NCI-H2107 treated with DMSO at 0.1 percent for 48 hours (cell line): ENCODE results near the gene PPP1R12A.
"Not testable (repeated sequence)": the region's sequence is repeated elsewhere in the genome, so short reads cannot be mapped to it uniquely, and the experiment has no call there.

ENCODE experiments used
- DNase-seq: peaks from one replicate; lab custom pipeline; 2025; ENCODE audit not compliant: unreplicated experiment; lab: John Stamatoyannopoulos, UW

Gene PPP1R12A

DNA sequence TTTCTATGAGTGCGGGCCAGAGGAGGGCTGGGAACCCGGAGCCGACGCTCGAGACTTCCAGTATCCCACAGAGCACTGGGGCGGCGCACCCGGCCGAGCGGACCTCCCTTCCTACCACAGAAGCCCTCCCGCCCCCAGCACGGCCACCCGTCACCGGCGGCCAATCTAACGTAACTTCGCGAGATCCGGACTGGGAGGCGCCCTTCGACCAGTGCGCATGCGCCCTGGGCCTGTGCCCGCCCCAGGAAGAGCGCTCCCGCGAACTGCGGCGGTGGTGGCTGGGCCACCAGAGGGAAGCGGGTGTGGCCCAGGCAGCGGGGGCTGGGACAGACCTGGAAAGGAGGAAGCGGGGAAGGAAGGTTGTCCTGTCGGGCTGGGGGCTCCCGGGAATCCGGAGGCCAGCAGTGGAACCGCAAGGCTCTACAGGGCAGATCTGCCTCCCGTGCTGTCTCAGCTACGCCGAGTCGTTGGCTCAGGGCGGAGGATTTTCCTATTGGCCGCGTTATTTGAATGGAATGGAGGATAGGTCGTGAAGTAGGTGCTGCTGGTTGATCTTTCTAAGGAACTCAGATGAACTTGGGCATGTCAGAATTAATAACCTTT lies at the start of gene PPP1R12A:
Gene PPP1R12A, minus strand, starts transcription at position 77 of the 603 bp plus-strand sequence. CDS start 166 bp downstream, outside the sequence.
- DNase-seq, result peak; percentile 97

DNA sequence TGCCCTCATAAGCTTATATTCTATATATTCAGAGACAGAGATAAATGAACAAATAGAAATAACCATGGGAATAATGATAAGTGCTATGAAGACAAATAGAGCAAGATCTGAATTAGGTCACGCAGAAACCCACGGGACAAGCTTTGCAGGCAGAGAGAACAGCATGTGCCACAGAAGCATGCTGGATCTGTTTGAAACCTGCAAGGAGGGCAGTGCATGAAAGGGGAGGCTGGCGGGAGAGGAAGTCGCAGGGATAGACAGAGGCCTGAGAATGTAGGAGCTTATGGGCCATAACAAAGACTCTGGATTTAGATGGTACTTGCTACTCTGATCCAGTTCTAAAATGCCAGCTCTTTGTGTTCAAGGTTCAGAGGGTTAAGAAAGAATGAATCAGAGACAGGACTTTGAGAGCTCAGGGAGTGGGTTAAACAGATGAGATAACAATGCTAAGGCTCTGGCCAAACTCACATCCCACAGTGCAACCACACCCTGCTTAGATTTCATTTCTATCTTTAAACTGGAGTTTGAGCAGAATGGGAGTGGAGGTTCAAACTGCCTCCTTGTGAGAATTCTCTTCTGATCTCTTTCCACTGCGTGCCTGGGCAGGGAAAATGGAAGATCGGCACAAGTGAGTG lies 49.2 kb upstream of the PPP1R12A start:
- no peak for DNase-seq

DNA sequence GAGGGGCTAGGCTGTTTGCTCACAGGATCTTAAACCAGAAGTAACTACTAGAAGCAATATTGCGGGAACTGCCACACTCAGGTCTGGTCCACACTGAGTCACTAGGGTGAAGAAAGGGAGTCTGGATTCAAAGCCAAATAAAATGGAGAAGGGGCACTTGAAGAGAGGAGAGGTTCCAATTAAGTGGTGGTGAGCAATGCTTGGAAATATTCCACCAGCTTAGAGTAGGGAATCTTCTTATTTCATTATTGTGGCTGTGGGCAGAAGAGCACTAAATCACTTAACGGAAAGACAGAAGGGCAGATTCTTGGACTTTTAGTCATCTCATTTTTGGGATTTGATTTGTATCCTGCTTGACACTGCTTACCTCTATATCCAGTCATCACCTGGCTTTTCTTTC lies 48.6 kb upstream of the PPP1R12A start:
- DNase-seq, result no peak

DNA sequence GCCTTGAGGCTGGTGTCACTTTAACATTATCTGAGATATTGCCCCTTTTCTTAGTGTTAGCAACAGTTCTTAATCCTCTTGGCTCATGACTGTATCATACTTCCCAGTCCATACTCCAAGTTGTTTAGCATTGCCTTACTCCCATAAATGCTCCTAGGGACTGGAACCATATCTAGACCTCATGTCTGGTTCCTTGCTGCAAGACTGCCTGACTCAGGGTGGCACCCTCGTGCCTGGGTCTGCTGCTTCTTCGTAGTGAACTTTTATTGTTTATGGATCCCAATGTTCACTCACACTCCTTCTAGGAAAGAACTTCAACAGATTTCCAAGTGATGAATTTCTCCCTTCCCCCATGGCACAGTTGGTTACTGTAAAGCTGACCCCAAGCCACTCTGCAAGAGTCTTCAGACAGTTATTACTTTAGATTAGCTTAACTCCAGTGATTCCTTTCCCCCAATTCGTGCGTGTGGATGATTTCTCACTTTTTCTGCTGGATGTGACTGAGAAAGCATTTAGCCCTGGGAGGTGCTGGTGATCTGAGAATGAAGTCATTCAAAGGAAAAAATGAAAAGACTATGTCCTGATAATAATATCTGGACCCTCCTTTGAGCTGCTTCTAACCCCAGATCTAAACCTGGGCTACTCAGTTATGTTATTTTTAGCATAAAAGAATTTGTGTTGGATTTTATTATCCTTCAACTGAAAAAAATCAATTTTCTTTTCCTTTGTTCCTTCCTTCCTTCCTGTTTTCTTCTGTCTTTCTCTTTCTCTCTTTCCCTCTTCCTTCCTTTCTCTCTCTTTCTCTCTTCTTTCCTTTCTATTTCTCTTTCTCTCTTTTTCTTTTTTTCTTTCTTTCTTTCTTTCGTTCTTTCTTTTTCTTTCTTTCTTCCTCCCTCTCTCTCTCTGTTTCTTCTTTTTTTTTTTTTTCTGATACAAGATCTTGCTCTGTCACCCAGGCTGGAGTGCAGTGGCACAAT lies 47.5 kb upstream of the PPP1R12A start:
- no peak for DNase-seq

DNA sequence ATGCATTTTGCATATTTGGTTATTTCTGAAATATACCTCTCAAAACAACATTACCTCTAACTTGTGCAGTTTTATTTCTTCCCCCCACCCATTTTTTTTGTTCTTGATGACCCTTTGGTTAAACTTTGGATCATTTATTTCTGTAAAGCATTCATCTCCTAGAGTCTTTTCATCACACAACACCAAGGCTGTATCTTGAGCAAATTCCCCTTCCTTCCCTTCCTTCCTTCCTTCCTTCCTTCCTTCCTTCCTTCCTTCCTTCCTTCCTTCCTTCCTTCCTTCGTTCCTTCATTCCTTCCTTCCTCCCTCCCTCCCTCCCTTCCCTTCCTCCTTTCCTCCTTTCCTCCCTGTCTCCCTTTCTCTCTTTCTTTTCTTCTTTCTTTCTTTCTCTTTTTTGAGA lies 43.8 kb upstream of the PPP1R12A start:
- DNase-seq, result no peak

DNA sequence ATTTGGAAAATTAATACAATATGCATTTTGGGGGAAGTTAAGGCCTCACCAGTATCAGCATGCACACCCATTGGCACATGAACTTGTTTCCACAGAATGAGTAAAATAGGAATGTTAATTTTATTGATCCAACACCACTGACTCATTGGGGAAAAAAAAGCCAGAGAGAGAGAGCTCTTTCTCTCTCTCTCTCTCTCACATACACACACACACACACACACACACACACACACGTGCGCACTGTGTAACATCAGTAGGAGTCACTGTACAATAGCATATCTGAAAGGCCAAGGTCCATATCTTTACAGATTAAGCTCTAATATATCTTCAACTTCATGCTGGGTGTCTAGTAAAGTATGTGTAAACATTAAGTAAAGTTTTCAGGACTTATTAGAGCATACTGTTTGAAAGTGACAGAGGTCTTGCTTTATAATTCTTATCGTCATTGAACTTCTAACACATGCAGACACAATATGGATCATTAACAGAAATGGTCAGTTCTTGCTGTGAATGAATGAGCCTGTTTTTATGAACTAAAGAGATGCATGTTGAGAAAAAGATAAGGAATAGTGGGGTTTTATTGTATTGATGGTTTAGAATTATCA lies 43.1 kb upstream of the PPP1R12A start:
- DNase-seq, result not testable (repeated sequence)

DNA sequence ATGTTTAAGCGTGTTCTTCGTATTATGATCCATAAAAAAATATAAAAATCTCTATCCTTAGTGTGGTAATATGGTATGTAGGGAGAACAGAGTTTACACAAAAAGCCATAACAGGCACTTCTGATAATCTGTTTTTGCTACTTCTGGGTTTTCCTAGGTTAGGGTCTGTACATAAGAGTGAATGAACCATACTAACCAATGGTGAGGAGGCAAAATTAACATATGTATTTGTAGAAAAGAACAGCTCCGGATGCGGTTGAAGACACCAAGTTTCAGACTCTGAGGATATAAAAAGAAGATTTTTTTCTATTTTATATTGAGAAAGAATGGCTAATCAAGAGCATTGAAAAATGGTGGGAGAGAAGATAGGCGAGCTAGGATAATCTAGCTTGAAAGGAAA lies 40.2 kb upstream of the PPP1R12A start:
- no peak for DNase-seq

DNA sequence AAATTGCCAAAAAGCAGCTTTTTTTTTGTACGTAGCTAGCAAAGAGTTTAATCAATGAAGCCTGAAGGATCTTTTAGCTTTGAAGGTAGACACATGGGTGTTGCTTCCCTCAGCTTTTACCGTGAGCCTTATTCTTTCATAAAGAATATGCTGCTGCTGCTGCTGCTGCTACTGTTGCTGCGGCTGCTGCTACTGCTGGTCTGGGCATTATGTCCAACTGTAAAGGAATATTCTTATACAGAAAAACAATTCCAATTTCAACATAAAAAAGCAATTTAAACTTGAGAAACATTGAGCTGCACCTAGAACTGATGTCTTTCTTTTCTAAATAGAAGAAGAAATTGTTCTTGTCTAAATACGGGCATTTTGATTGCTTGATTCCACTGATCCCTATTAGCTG lies 38.9 kb upstream of the PPP1R12A start:
- DNase-seq, result no peak

DNA sequence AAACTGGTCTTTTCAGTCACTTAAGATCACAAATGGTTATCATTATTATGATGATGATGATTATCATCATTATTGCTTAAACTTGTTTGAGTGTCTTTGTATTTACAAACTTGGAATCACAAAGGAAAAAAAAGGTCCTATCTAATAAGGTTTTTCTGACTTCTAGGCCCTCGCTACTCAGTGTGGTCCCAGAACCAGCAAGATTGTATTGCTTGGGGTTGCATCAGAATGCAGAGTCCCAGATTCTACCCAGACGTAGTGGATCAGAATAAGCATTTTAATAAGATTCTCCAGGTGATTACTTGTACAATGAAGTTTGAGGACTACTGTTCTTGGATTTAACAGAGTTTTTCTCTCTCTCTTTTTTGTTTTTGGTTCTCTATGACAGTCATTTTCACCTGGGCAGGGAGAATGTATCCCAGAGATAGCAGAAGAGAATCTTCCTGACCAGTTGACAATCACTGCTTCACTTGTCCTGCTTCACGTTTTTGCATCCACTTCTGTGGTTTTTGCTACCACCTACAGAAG lies 29.3 kb upstream of the PPP1R12A start:
- no peak for DNase-seq

DNA sequence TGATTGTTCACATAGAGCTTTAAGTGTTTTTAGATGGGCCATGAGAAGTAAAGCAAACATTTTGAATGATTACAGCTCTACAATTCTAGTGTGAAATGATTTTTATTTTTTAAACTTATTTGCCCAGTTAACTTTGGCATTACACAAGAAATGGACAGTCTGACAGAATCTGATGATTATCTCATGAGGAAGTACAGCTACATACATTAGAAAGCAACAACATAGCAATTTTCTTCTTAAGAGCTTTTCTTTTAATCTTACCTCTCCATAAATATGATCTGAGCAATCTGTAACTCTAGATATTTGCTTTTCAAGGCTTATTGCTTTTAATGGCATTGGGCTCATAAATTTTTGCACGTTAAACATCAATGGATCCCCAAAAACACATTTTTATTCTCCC lies 26.5 kb upstream of the PPP1R12A start:
- no peak for DNase-seq

DNA sequence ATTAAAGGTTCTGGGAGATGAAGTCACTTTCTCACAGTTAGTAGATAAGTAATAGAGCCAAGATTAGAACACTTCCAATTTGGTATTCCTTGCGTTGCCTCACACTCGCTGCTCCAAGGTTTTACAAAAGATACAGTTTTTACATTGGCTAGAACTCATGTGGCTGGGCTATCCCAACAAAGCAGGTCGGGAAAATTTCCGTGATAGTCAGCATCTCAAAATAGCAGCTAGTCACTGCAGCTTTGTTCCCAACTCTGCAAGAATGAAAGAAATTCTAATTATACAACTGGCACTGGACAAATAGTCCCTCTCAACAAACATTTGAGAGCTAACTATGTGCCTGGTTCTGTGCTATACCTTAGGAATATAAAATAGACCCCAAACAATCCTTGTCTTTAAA lies 24.6 kb upstream of the PPP1R12A start:
- no peak for DNase-seq

DNA sequence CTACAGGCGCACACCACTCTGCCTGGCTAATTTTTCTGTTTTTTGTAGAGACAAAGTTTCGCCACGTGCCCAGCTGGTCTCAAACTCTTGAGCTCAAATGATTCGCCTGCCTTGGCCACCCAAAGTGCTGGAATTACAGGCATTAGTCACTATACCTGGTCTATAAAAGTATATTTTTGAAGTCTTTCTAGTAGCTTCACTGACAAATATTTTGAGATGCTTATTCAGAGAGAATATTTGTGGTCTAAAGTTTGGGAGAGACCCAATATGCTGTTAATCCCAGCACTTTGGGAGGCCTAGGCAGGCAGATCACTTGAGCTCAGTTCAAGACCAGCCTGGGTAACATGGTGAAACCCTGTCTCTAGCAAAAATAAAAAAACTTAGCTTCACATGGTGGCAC lies 22.0 kb upstream of the PPP1R12A start:
- no peak for DNase-seq

DNA sequence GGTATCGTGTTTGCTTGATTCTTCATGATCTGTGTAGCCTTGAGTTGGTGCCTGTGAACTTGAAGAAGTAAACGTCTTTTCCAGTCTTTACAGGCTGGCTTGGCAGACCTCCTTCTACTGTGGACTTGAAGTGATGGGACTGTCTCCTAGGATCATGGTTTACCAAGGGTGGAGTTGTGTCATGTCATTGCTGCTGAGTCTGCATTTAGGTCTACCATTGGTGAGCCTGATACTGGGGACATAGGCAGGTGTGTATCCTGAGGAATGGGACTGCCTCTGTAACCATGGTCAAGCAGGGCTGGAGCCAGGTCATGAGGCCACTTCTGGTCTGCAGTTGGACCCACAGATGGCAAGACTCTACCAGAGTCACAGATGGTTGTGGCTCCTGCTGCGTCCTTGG lies 20.7 kb upstream of the PPP1R12A start:
- no peak for DNase-seq

DNA sequence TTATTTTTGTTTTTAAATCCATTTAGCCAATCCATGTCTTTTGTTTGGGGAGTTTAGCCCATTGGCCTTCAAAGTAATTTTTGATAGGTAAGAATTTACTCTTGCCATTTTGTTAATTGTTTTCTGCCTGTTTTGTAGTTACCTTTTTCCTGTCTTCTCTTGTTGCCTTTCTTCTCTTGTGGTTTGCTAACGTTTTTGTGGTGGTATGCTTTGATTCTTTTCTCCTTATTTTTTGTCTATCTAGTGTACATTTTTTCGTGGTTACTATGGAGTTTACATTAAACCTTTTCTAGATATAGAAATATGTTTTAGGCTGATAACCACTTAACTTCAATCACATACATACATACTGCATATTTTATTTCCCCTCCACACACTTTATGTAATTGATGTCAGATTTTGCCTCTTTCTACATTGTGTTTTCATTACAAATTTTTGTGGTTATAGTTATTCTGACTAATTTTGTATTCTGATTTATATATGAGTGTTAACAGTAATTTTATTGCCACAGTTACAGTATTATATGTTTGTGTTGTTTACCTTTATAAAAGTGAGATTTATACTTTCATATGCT lies 19.2 kb upstream of the PPP1R12A start:
- DNase-seq, result no peak

DNA sequence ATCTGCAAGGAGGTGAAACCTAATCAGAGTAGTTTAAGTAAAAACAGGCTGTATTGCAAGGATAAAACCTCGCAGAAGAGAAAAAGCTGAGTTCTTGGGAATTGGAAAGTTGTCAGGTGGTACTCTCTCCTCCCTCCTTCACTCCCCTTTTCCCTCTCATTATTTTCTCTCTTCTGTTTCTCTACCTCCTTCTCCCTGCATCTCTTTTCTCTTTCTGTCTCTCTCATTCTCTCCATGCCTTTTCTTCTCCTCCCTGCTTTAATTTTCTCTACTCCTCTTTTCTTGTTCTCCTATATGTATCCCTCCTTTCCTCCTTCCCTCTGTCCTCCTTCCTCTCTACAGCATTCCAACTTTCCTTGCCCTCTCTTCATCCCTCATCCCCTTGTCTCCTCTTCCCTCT lies 14.2 kb upstream of the PPP1R12A start:
- no peak for DNase-seq

DNA sequence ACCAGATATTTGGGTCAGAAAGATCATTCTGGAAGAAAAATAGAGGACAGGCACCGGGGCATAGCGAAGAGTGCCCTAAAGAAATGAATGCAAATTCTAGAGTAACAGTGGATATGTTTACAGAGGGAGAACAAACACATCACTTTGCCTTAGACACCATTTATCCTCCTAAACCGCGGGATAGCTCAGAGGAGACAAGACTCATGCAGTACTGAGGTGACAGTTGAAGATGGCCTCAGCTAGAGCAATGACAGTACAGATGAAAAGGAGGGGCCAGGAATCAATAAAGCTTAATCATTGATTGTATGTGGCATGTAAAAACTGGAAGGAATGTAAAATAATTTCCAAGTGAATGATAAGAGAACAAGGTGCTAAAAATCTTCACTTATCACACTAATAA lies 10.5 kb upstream of the PPP1R12A start:
- no peak for DNase-seq

DNA sequence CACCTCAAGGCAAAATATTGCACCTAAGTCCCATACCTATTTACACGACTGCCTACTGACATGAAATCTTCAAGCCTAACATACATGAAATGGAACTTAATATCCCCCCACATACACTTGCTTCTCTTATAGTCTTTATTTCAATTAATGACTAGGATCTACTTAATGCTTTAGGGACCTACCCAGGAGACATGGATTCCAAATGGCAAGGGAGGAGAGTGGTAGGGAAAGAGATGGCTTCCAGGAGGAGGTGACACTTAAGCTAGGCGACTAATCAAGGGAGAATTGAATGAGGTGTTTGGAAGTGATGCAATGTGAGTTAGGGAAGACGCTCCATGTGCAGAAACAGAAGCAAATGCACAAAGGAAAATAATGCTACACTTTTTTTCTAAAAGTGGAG lies 9.7 kb upstream of the PPP1R12A start:
- DNase-seq, result no peak

DNA sequence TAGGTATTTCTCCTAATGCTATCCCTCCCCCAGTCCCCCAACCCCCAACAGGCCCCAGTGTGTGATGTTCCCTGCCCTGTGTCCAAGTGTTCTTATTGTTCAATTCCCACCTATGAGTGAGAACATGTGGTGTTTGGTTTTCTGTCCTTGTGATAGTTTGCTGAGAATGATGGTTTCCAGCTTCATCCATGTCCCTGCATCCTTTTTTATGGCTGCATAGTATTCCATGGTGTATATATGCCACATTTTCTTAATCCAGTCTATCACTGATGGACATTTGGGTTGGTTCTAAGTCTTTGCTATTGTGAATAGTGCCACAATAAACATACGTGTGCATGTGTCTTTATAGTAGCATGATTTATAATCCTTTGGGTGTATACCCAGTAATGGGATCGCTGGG lies 7.9 kb upstream of the PPP1R12A start:
- not testable (repeated sequence) for DNase-seq

DNA sequence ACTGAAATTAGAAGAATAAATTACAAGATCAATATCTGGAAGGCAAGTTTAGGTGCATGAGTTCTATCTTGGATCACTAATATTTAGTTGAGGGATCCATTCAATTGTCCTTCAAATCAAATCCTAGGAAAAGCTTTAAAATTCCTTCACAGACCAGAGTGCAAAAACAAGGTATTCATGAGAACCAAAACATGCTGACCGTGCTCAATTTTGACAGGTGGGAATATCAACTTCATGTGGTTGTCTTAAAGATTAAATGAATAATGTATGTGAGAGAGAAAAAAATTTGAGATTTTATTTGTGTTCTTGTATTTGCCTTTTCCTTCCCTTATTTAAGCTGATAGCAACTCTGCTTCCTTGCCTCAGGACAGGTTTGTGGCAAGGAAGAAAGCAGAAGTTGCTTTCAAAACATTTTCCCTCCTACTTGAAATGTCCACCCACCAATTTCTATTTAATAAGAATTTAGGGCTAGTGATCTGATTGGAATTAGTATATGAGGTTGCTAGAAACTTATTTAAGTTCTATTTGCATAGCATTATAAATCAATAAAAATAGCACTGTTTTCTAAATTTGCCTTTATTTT lies 4.9 kb upstream of the PPP1R12A start:
- DNase-seq, result no peak

DNA sequence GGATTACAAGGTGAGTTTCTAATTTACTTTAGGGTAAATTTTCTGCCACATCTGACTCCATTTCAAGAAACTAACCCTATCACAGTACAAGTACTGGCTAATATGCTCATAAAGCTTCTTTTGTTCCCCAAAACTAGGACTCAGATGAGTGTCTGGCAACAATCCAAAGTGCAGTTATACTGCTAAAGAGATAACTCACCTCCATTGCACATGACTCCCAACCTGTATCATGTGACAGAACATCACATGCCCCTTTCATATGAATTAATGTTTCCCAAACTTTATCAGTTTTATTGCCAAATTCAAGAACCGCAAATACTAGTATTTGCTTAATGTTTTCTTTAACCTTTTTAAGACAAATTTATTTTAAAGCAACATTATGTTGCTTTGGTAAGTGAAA lies 3.9 kb upstream of the PPP1R12A start:
- no peak for DNase-seq

DNA sequence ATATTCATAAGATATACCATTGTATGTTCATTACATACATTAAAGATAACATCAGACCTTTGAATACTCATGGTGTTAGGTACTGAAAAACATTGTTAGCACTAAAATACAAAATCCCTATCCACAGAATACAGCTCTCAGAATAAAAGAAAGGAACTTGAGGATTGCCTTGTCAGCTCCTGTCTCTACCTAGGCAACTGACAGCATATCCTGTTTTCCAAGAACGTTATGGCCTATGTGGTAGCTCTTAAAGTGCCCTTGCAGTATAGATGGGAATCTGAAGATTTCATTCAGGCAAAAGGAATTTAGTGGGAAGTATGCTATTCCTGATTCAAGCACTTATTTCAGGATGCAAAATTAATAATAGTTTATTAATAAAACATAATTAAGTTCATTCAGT lies 1.8 kb upstream of the PPP1R12A start:
- no peak for DNase-seq
